SK-N-SH (cell line): Measurements from ENCODE around the gene ADCY10. TPM values are rescaled to one million over a fixed set of nuclear protein-coding genes. Genes with fewer than 3 reads are reported as not detected.

ENCODE experiments used
- CTCF ChIA-PET: fragments of 300-600, 350-600 bp; formaldehyde crosslinking; extraction: SDS; loops from one replicate; lab custom pipeline; 2021; lab: Yijun Ruan, JAX
- POLR2A ChIA-PET: fragments of 350-600 bp; sonication (Branson Sonifier 250); formaldehyde crosslinking; extraction: SDS; loops from one replicate; lab custom pipeline; 2020; ENCODE audit warnings: antibody characterized with exemption, inconsistent platforms; lab: Yijun Ruan, JAX
- DNase-seq: peaks from one replicate; pipeline ENCODE4 v3.0.0; 2012
- H2AFZ ChIP-seq: fragments of 200-600 bp; sonication (generic); 2 replicates; pipeline ENCODE4 v1.8.1; 2016; ENCODE audit warnings: antibody characterized with exemption, mild to moderate bottlenecking, low read depth
- H3F3A ChIP-seq: fragments of 200-600 bp; sonication (generic); replicated peaks from 2 replicates; pipeline ENCODE3; 2016; ENCODE audit warnings: antibody characterized with exemption, mild to moderate bottlenecking; ENCODE audit not compliant: insufficient read depth
- H3K27ac ChIP-seq, 2 experiments: fragments of 200-500 bp in 1 of 2; fragments of 200-600 bp in 1 of 2; sonication (Bioruptor generic) in 1 of 2; sonication (generic), shearing (Covaris generic) in 1 of 2; 2 replicates each; pipeline versions ENCODE4 v1.5.1 to v1.6.1; 2014 to 2016; ENCODE audit warnings: low read depth in 2 of 2, inconsistent platforms in 1 of 2, low read length in 1 of 2, mild to moderate bottlenecking in 1 of 2, mixed read lengths in 1 of 2
- H3K27me3 ChIP-seq: fragments of 200-600 bp; sonication (generic), shearing (Covaris generic); 2 replicates; pipeline ENCODE4 v1.6.1; 2016; ENCODE audit warnings: mixed run types; ENCODE audit not compliant: insufficient read depth
- H3K36me3 ChIP-seq, 2 experiments: fragments of 200-500 bp in 1 of 2; fragments of 200-600 bp in 1 of 2; sonication (Bioruptor generic) in 1 of 2; sonication (generic) in 1 of 2; replicated peaks in 1 of 2; 2 replicates each; pipeline versions ENCODE3 to v1.5.1; 2014 to 2016; ENCODE audit warnings: low read length in 1 of 2, mild to moderate bottlenecking in 1 of 2; ENCODE audit not compliant: insufficient read depth in 2 of 2, control insufficient read depth in 1 of 2
- H3K4me1 ChIP-seq, 2 experiments: fragments of 200-500 bp in 1 of 2; fragments of 200-600 bp in 1 of 2; sonication (Bioruptor generic) in 1 of 2; sonication (generic), shearing (Covaris generic) in 1 of 2; 2 replicates each; pipeline versions ENCODE4 v1.5.1 to v1.6.1; 2014 to 2016; ENCODE audit warnings: low read depth in 1 of 2, low read length in 1 of 2, mixed run types in 1 of 2; ENCODE audit not compliant: insufficient read depth in 2 of 2, control insufficient read depth in 1 of 2
- H3K4me2 ChIP-seq: fragments of 200-600 bp; sonication (generic), shearing (Covaris generic); 2 replicates; pipeline ENCODE4 v1.6.1; 2017; ENCODE audit warnings: mixed run types
- H3K4me3 ChIP-seq, 2 experiments: fragments of 200-500 bp in 1 of 2; fragments of 200-600 bp in 1 of 2; sonication (Bioruptor generic) in 1 of 2; sonication (generic), shearing (Covaris generic) in 1 of 2; 2 replicates each; pipeline versions ENCODE4 v1.5.1 to v1.8.1; 2014 to 2016; ENCODE audit warnings: low read depth in 2 of 2, inconsistent platforms in 1 of 2, low read length in 1 of 2, mild to moderate bottlenecking in 1 of 2, mixed read lengths in 1 of 2, moderate library complexity in 1 of 2
- H3K79me2 ChIP-seq: fragments of 200-600 bp; sonication (generic); 2 replicates; pipeline ENCODE4 v1.8.1; 2017; ENCODE audit warnings: mild to moderate bottlenecking; ENCODE audit not compliant: insufficient read depth
- H3K9ac ChIP-seq: fragments of 200-600 bp; sonication (generic); 2 replicates; pipeline ENCODE4 v1.6.1; 2017; ENCODE audit warnings: mixed run types
- H3K9me2 ChIP-seq: fragments of 200-600 bp; sonication (generic); 2 replicates; pipeline ENCODE4 v1.6.1; 2017; ENCODE audit warnings: mixed run types
- H3K9me3 ChIP-seq: fragments of 200-600 bp; sonication (generic); 2 replicates; pipeline ENCODE4 v1.6.1; 2017; ENCODE audit warnings: mixed run types, mild to moderate bottlenecking, moderate library complexity
- H4K20me1 ChIP-seq: fragments of 200-600 bp; sonication (generic); 2 replicates; pipeline ENCODE4 v1.6.1; 2017; ENCODE audit warnings: mild to moderate bottlenecking, mixed run types; ENCODE audit not compliant: insufficient read depth
- CHD2 ChIP-seq: fragments of 150-350 bp; IDR thresholded peaks from 2 replicates; pipeline ENCODE4 v1.6.1; 2018; ENCODE audit warnings: low read length; ENCODE audit not compliant: partially characterized antibody
- CTCF ChIP-seq: fragments of 200-600 bp; sonication (generic); IDR thresholded peaks from 2 replicates; pipeline ENCODE4 v1.6.1; 2017; ENCODE audit warnings: antibody characterized with exemption, mild to moderate bottlenecking, moderate library complexity
- ELF1 ChIP-seq: IDR thresholded peaks from 2 replicates; pipeline ENCODE4 v1.4.0; 2012
- EP300 ChIP-seq, 2 experiments: IDR thresholded peaks; 2 replicates each; pipeline versions ENCODE4 v1.4.0 to v1.6.1; 2012; ENCODE audit warnings: borderline replicate concordance in 1 of 2, low read depth in 1 of 2, low read length in 1 of 2
- GABPA ChIP-seq: IDR thresholded peaks from 2 replicates; pipeline ENCODE4 v1.4.0; 2012; ENCODE audit warnings: low read depth, mild to moderate bottlenecking
- GATA2 ChIP-seq: sonication (generic); formaldehyde crosslinking; IDR thresholded peaks from 2 replicates; pipeline ENCODE4 v1.5.0; 2020; ENCODE audit warnings: mild to moderate bottlenecking, missing genetic modification reagents
- IRF3 ChIP-seq: fragments of 150-350 bp; IDR thresholded peaks from 2 replicates; pipeline ENCODE4 v1.6.1; 2016; ENCODE audit warnings: mild to moderate bottlenecking, low read depth, low read length
- MAX ChIP-seq: IDR thresholded peaks from 2 replicates; pipeline ENCODE4 v1.4.0; 2012; ENCODE audit warnings: low read depth
- MXI1 ChIP-seq: IDR thresholded peaks from 2 replicates; pipeline ENCODE4 v1.6.1; 2012; ENCODE audit warnings: mild to moderate bottlenecking, low read depth, low read length, improper control_type of control experiment
- NFIC ChIP-seq: IDR thresholded peaks from 2 replicates; pipeline ENCODE4 v1.4.0; 2012; ENCODE audit warnings: borderline replicate concordance
- PBX3 ChIP-seq: IDR thresholded peaks from 2 replicates; pipeline ENCODE4; 2012
- POLR2AphosphoS5 ChIP-seq: IDR thresholded peaks from 2 replicates; pipeline ENCODE4 v1.6.1; 2012; ENCODE audit warnings: low read depth, low read length
- RAD21 ChIP-seq: IDR thresholded peaks from 2 replicates; pipeline ENCODE4 v1.6.1; 2012; ENCODE audit warnings: mild to moderate bottlenecking, low read length
- RCOR1 ChIP-seq: fragments of 150-350 bp; IDR thresholded peaks from 2 replicates; pipeline ENCODE4 v1.6.1; 2017; ENCODE audit warnings: antibody characterized with exemption, low read length
- REST ChIP-seq: IDR thresholded peaks from 2 replicates; pipeline ENCODE4 v1.6.1; 2012; ENCODE audit warnings: mild to moderate bottlenecking, low read depth, low read length, moderate library complexity
- RFX5 ChIP-seq: IDR thresholded peaks from 2 replicates; pipeline ENCODE4 v1.6.1; 2012; ENCODE audit warnings: mild to moderate bottlenecking, improper control_type of control experiment, low read length
- SIN3A ChIP-seq: IDR thresholded peaks from 2 replicates; pipeline ENCODE4 v1.6.1; 2012; ENCODE audit warnings: low read depth, mild to moderate bottlenecking, low read length, moderate library complexity, borderline replicate concordance
- TCF12 ChIP-seq: IDR thresholded peaks from 2 replicates; pipeline ENCODE4 v1.4.0; 2012
- USF1 ChIP-seq: IDR thresholded peaks from 2 replicates; pipeline ENCODE4 v1.4.0; 2012; ENCODE audit warnings: low read depth, borderline replicate concordance
- YY1 ChIP-seq: IDR thresholded peaks from 2 replicates; pipeline ENCODE4 v1.4.0; 2012; ENCODE audit warnings: low read depth, mild to moderate bottlenecking
- WGBS: methylation state at CpG from one replicate; pipeline ENCODE4 v1.1.6; 2017; ENCODE audit warnings: low lambda C conversion rate; 5-methylcytosine and 5-hydroxymethylcytosine counted together
- polyA plus RNA-seq, 3 experiments: library from polyadenylated mRNA; depleted of rRNA; stranded (reverse); fragments of >200 nt; gene quantifications; 2 replicates each; pipeline ENCODE4 v1.2.3, GENCODE V29; 2012

ADCY10 gene
- polyA plus RNA-seq, 1 of the 3 experiments (the other 2 are of a cell fraction) = 0.10 TPM

GRCh38 chr1:167909691-167910180, 4.2 kb downstream of the ADCY10 start:
- Histone ChIP-seq H3K36me3 (peaks cover under 1 to 8% of the 10 kb centered on the region in 2 experiments), H3K9me3 (no peaks in the 10 kb centered on the region), H3F3A (peaks cover 4% of the 10 kb centered on the region), H3K27me3 (no peaks in the 10 kb centered on the region), H3K4me1 (no peaks in the 10 kb centered on the region; a peak in 2 of 4 replicates), H3K27ac (no peak overlapping the region), H2AFZ (no peak overlapping the region), H3K9me2 (no peaks in the 10 kb centered on the region), H4K20me1 (no peaks in the 10 kb centered on the region), H3K9ac (no peak overlapping the region), H3K79me2 (no peaks in the 10 kb centered on the region), H3K4me2 (no peak overlapping the region), H3K4me3 (no peak overlapping the region)
- DNase-seq = no peak
- TF ChIP-seq USF1 (no peak), CHD2 (no peak), TCF12 (no peak), POLR2AphosphoS5 (no peak), NFIC (no peak), GATA2 (CRISPR knock-in tag) (no peak), YY1 (no peak), MXI1 (no peak), IRF3 (no peak), EP300 (IDR thresholded peaks at IDR 0.05; ENCODE audit: borderline replicate concordance in 1 of 2, low read depth in 1 of 2, low read length in 1 of 2) (no peak), MAX (no peak), RCOR1 (no peak), ELF1 (no peak), RAD21 (no peak), SIN3A (no peak), GABPA (no peak), PBX3 (no peak), CTCF (no peak), RFX5 (no peak), REST (no peak)
- WGBS = 76% methylated on average over 6 of the region's 6 CpGs
- ChIA-PET CTCF (interaction anchor here (1.3 kb wide), 1 partner anchor 16 kb away, joined by 3 read pairs; no protein-coding TSS in a partner anchor), POLR2A (no interaction called here)
